H1 (cell line): ENCODE measurements around the gene CCDC174. TPM values are rescaled to one million over a fixed set of nuclear protein-coding genes. Genes with fewer than 3 reads are reported as not detected.

ENCODE experiments used
- CTCF ChIA-PET: fragments of 300-600 bp; sonication (Branson Sonifier 250); formaldehyde crosslinking; loops from one replicate; lab custom pipeline; 2021; ENCODE audit not compliant: partially characterized antibody; lab: Charles Lee
- POLR2A ChIA-PET: fragments of 300-600 bp; sonication (Branson Sonifier 250); formaldehyde crosslinking; loops from one replicate; lab custom pipeline; 2021; ENCODE audit warnings: inconsistent platforms; ENCODE audit not compliant: partially characterized antibody; lab: Charles Lee
- DNase-seq, 2 experiments: peaks; one replicate each; pipeline versions ENCODE4 v3.0.0 to v3.0.0-alpha.2; 2010 to 2022; ENCODE audit warnings: low spot score in 2 of 2, low read depth in 1 of 2, mixed read lengths in 1 of 2
- FAIRE-seq: peaks from 2 replicates; lab custom pipeline; 2011; peaks lifted over from hg19 to GRCh38; lab: Jason Lieb, UNC
- H2AFZ ChIP-seq: 2 replicates; pipeline ENCODE4 v1.8.1; 2012; ENCODE audit warnings: low read length, inconsistent platforms
- H2AK5ac ChIP-seq: 2 replicates; pipeline ENCODE4 v1.6.1; 2013; ENCODE audit warnings: low read depth, low read length
- H2BK120ac ChIP-seq: replicated peaks from 2 replicates; pipeline ENCODE3; 2013; ENCODE audit warnings: low read depth, low read length, inconsistent platforms
- H2BK12ac ChIP-seq: 2 replicates; pipeline ENCODE4 v1.6.1; 2013; ENCODE audit warnings: low read depth, low read length
- H2BK15ac ChIP-seq: 2 replicates; pipeline ENCODE4 v1.6.1; 2013; ENCODE audit warnings: low read length
- H2BK20ac ChIP-seq: 2 replicates; pipeline ENCODE4 v1.6.1; 2013; ENCODE audit warnings: low read length
- H2BK5ac ChIP-seq: 2 replicates; pipeline ENCODE4 v1.6.1; 2013; ENCODE audit warnings: low read depth, low read length
- H3K14ac ChIP-seq: 2 replicates; pipeline ENCODE4 v1.6.1; 2013; ENCODE audit warnings: inconsistent platforms; ENCODE audit not compliant: insufficient read length
- H3K18ac ChIP-seq: 2 replicates; pipeline ENCODE4 v1.6.1; 2013; ENCODE audit warnings: low read length; ENCODE audit errors: extremely low read depth
- H3K23ac ChIP-seq: 2 replicates; pipeline ENCODE4 v1.6.1; 2013; ENCODE audit warnings: inconsistent platforms; ENCODE audit not compliant: insufficient read length
- H3K23me2 ChIP-seq: 2 replicates; pipeline ENCODE4 v1.6.1; 2013; ENCODE audit warnings: low read depth, low read length
- H3K27ac ChIP-seq: 2 replicates; pipeline ENCODE4 v1.6.1; 2011; ENCODE audit warnings: low read depth, low read length, inconsistent platforms
- H3K27me3 ChIP-seq, 4 experiments: replicated peaks in 1 of 4; 1 replicate in 1 of 4; 2 replicates in 3 of 4; pipeline versions ENCODE4 v1.6.1 to v1.8.1; 2011 to 2013; ENCODE audit warnings: low read length in 3 of 4, mild to moderate bottlenecking in 3 of 4, inconsistent platforms in 2 of 4, mixed read lengths in 2 of 4, moderate library complexity in 1 of 4; ENCODE audit not compliant: control insufficient read depth in 3 of 4, insufficient read depth in 3 of 4; ENCODE audit errors: extremely low read depth in 1 of 4
- H3K36me3 ChIP-seq, 4 experiments: 2 replicates each; pipeline versions ENCODE4 v1.6.1 to v1.8.1; 2011 to 2013; ENCODE audit warnings: mild to moderate bottlenecking in 4 of 4, low read length in 3 of 4, moderate library complexity in 2 of 4, control low read depth in 1 of 4, inconsistent platforms in 1 of 4; ENCODE audit not compliant: insufficient read depth in 4 of 4, control insufficient read depth in 2 of 4
- H3K4ac ChIP-seq: replicated peaks from 2 replicates; pipeline ENCODE3; 2013; ENCODE audit warnings: low read length, low read depth, mixed read lengths, inconsistent platforms; ENCODE audit not compliant: insufficient read length
- H3K4me1 ChIP-seq, 4 experiments: replicated peaks in 1 of 4; 1 replicate in 1 of 4; 2 replicates in 3 of 4; pipeline versions ENCODE4 v1.6.1 to v1.8.1; 2011 to 2013; ENCODE audit warnings: low read length in 3 of 4, inconsistent platforms in 2 of 4, mixed read lengths in 1 of 4; ENCODE audit not compliant: insufficient read depth in 4 of 4, control insufficient read depth in 3 of 4
- H3K4me2 ChIP-seq, 2 experiments: 2 replicates each; pipeline versions ENCODE4 v1.6.1 to v1.8.1; 2011 to 2013; ENCODE audit warnings: low read depth in 2 of 2, low read length in 2 of 2, control low read depth in 1 of 2, inconsistent platforms in 1 of 2, mild to moderate bottlenecking in 1 of 2; ENCODE audit not compliant: insufficient read depth in 1 of 2
- H3K4me3 ChIP-seq, 4 experiments: fragments of 200-600, 300-600 bp in 1 of 4; sonication (generic), shearing (Covaris generic), sonication (Bioruptor Twin) in 1 of 4; 2 replicates each; pipeline versions ENCODE4 v1.5.1 to v1.8.1; 2011 to 2016; ENCODE audit warnings: low read length in 4 of 4, low read depth in 3 of 4, control low read depth in 2 of 4, inconsistent platforms in 2 of 4, mild to moderate bottlenecking in 2 of 4, mixed read lengths in 1 of 4, moderate library complexity in 1 of 4; ENCODE audit not compliant: insufficient read depth in 2 of 4; ENCODE audit errors: extremely low read depth in 1 of 4
- H3K56ac ChIP-seq: replicated peaks from 2 replicates; pipeline ENCODE3; 2013; ENCODE audit warnings: low read depth, mild to moderate bottlenecking, mixed read lengths, low read length, inconsistent platforms; ENCODE audit not compliant: insufficient read length
- H3K79me1 ChIP-seq: 2 replicates; pipeline ENCODE4 v1.6.1; 2013; ENCODE audit warnings: low read depth, low read length, control low read depth
- H3K79me2 ChIP-seq, 2 experiments: 2 replicates each; pipeline versions ENCODE4 v1.6.1 to v1.8.1; 2012 to 2013; ENCODE audit warnings: low read length in 2 of 2, mild to moderate bottlenecking in 2 of 2, inconsistent platforms in 1 of 2; ENCODE audit not compliant: insufficient read depth in 2 of 2, control insufficient read depth in 1 of 2
- H3K9ac ChIP-seq, 4 experiments: replicated peaks in 1 of 4; 1 replicate in 1 of 4; 2 replicates in 3 of 4; pipeline versions ENCODE4 v1.6.1 to v1.8.1; 2011 to 2013; ENCODE audit warnings: low read depth in 3 of 4, low read length in 3 of 4, control low read depth in 2 of 4, mild to moderate bottlenecking in 2 of 4, moderate library complexity in 2 of 4, inconsistent platforms in 1 of 4; ENCODE audit errors: extremely low read depth in 1 of 4
- H3K9me3 ChIP-seq, 2 experiments: 2 replicates each; pipeline versions ENCODE4 v1.6.1 to v1.8.1; 2012 to 2013; ENCODE audit warnings: mild to moderate bottlenecking in 2 of 2, moderate library complexity in 2 of 2, control low read depth in 1 of 2, inconsistent platforms in 1 of 2, low read depth in 1 of 2, low read length in 1 of 2, mixed read lengths in 1 of 2; ENCODE audit not compliant: insufficient read depth in 2 of 2
- H4K20me1 ChIP-seq, 2 experiments: replicated peaks in 1 of 2; 2 replicates each; pipeline versions ENCODE3 to v1.8.1; 2011 to 2013; ENCODE audit warnings: inconsistent platforms in 2 of 2, low read length in 2 of 2, mild to moderate bottlenecking in 1 of 2; ENCODE audit not compliant: insufficient read depth in 2 of 2, control insufficient read depth in 1 of 2
- H4K5ac ChIP-seq: 2 replicates; pipeline ENCODE4 v1.6.1; 2013; ENCODE audit warnings: low read length, low read depth, mixed read lengths, inconsistent platforms; ENCODE audit not compliant: insufficient read length
- H4K8ac ChIP-seq: 2 replicates; pipeline ENCODE4 v1.8.0; 2013; ENCODE audit warnings: mild to moderate bottlenecking, moderate library complexity, low read length, inconsistent platforms; ENCODE audit not compliant: insufficient read depth; ENCODE audit errors: extremely low read depth
- H4K91ac ChIP-seq: replicated peaks from 2 replicates; pipeline ENCODE3; 2013; ENCODE audit warnings: low read length, mixed read lengths, inconsistent platforms; ENCODE audit not compliant: insufficient read length
- MAFK ChIP-seq: IDR thresholded peaks from 2 replicates; pipeline ENCODE4 v1.6.1; 2012; ENCODE audit warnings: low read depth, mild to moderate bottlenecking, improper control_type of control experiment, low read length
- RBBP5 ChIP-seq: IDR thresholded peaks from 2 replicates; pipeline ENCODE4 v1.7.1; 2012; ENCODE audit warnings: low read depth, mild to moderate bottlenecking, inconsistent platforms, low read length, moderate library complexity, borderline replicate concordance
- SP2 ChIP-seq: IDR thresholded peaks from 2 replicates; pipeline ENCODE4 v1.6.1; 2012; ENCODE audit warnings: mild to moderate bottlenecking, low read length, inconsistent platforms
- TAF7 ChIP-seq: optimal IDR thresholded peaks from 2 replicates; pipeline ENCODE3; 2011; ENCODE audit warnings: low read depth, mild to moderate bottlenecking, inconsistent platforms, low read length, moderate library complexity, borderline replicate concordance
- WGBS, 2 experiments: shearing (Covaris generic) in 1 of 2; methylation state at CpG; one replicate each; pipeline versions ENCODE4 v1.1.6 to v1.1.7; 2013 to 2015; ENCODE audit warnings: low lambda C conversion rate in 2 of 2, mixed read lengths in 2 of 2, inconsistent platforms in 1 of 2, low coverage in 1 of 2, missing lambda C conversion rate in 1 of 2; ENCODE audit not compliant: insufficient replicate concordance in 2 of 2, insufficient coverage in 1 of 2, insufficient read length in 1 of 2; ENCODE audit errors: extremely low coverage in 1 of 2, missing lambda C conversion rate in 1 of 2; 5-methylcytosine and 5-hydroxymethylcytosine counted together
- polyA plus RNA-seq, 7 experiments: library from polyadenylated mRNA; depleted of rRNA in 3 of 7; stranded (reverse) in 5 of 7; unstranded in 2 of 7; fragments of >200 nt in 5 of 7; fragments of 200-250 nt in 2 of 7; gene quantifications; 1 replicate in 5 of 7; 2 replicates in 1 of 7; 4 replicates in 1 of 7; pipeline versions ENCODE4 v1.2.1 to v1.2.3, GENCODE V29; 2011 to 2013; ENCODE audit warnings: missing spikeins in 2 of 7, mixed read lengths in 2 of 7
- total RNA-seq: library from RNA; stranded (reverse); fragmentation: NEBNext Ultra II Directional; extraction: Animal tissue kit (Norgen Biotek cat#: 25700); gene quantifications from 2 replicates; pipeline ENCODE4 v1.2.1, GENCODE V29; 2021

The CCDC174 gene
- total and polyA plus RNA-seq, 2 of the 8 experiments (the other 6 are each of a cell fraction or from before 2014, with no cell fraction given), result 3.5 to 11.9 TPM

DNA sequence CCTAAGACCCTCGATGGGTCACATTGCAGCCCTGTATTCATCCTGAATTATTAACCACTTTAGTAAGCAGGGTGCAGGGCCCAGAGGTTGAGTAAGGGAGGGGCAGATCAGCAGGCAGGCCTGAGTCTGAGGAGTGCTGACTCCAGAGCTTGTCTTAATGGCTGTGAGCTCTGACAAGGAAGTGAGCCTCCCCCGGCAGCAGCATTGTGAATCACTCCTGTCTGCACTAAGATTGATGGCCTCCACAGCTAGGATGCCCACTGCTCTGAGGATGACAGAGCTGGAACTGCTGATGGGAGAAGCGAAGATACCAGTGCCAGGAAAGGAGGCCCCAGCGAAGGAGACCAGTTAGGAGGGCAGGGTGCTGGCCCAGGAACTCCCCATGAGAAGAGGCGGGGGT is 46.5 kb upstream of the CCDC174 start:
- H4K8ac ChIP-seq, result no peak overlapping the region
- H2AK5ac ChIP-seq, result no peak overlapping the region
- no peak overlapping the region for H3K23ac ChIP-seq
- H3K9me3 ChIP-seq, result no peaks in the 10 kb centered on the region
- peaks cover 0 to 4% of the 10 kb centered on the region in 2 experiments for H4K20me1 ChIP-seq
- ChIA-PET CTCF (interaction anchor here (0.9 to 5.6 kb wide), 8 partner anchors 9 to 237 kb away, joined by 3 to 54 read pairs (median 4); no protein-coding TSS in a partner anchor), POLR2A (interaction anchor here (0.9 to 1.2 kb wide), 2 partner anchors 16 to 46 kb away, joined by 3 to 4 read pairs; partner anchors contain the start of gene CCDC174)
- no peak overlapping the region for H2BK120ac ChIP-seq
- H3K79me1 ChIP-seq, result no peaks in the 10 kb centered on the region
- H3K9ac ChIP-seq, result no peak overlapping the region
- no peak overlapping the region for H3K4ac ChIP-seq
- no peak overlapping the region for H2AFZ ChIP-seq
- peaks cover 0 to 11% (median 10%) of the 10 kb centered on the region in 4 experiments; a peak in 5 of 7 replicates for H3K27me3 ChIP-seq
- H2BK5ac ChIP-seq, result no peak overlapping the region
- H2BK20ac ChIP-seq, result no peak overlapping the region
- no peak overlapping the region for H2BK15ac ChIP-seq
- no peak overlapping the region for H3K27ac ChIP-seq
- no peak overlapping the region for H4K91ac ChIP-seq
- H3K4me1 ChIP-seq, result peaks cover 0 to 15% (median 10%) of the 10 kb centered on the region in 4 experiments; a peak in 6 of 7 replicates
- no peak for DNase-seq
- H3K4me3 ChIP-seq, result no peak overlapping the region
- no peak overlapping the region for H3K56ac ChIP-seq
- H3K18ac ChIP-seq, result no peak overlapping the region
- WGBS, 2 experiments, result 86% methylated on average over 5 of the region's 5 CpGs; no CpG with 5 or more reads in 1 of the 2 experiments
- no peak overlapping the region for H3K14ac ChIP-seq
- H3K36me3 ChIP-seq, result 0 out of 8 replicates have a peak, but pooled peaks cover 0 to 2% (median 0%) of the 10 kb centered on the region in 4 experiments
- peaks cover 9% of the 10 kb centered on the region; the same call in 1 of the 2 replicates for H3K23me2 ChIP-seq
- no peak overlapping the region for H3K4me2 ChIP-seq
- no peak overlapping the region for H4K5ac ChIP-seq
- no peaks in the 10 kb centered on the region for H3K79me2 ChIP-seq
- FAIRE-seq, result no peak
- H2BK12ac ChIP-seq, result no peak overlapping the region
- no peak for TF ChIP-seq RBBP5
- TF ChIP-seq TAF7, result no peak
- TF ChIP-seq SP2, result no peak
- no peak for TF ChIP-seq MAFK
